Regular cardiac myocyte (primary cell): Measurements from ENCODE around the gene COPS2. TPM values are rescaled to one million over a fixed set of nuclear protein-coding genes. Genes with fewer than 3 reads are reported as not detected.

Experiments used
- total RNA-seq: library from RNA; depleted of rRNA; stranded (reverse); fragments of >200 nt; gene quantifications from 2 replicates; pipeline ENCODE4 v1.2.3, GENCODE V29; 2014

The COPS2 gene
- 60.0 and 95.6 TPM in 2 replicates for total RNA-seq

GRCh38 chr15:49155110-49155833 lies at the start of gene COPS2:
TSS of gene COPS2 (minus strand) at chr15:49155599. CDS start at chr15:49155578, 21 bp downstream.

DNA sequence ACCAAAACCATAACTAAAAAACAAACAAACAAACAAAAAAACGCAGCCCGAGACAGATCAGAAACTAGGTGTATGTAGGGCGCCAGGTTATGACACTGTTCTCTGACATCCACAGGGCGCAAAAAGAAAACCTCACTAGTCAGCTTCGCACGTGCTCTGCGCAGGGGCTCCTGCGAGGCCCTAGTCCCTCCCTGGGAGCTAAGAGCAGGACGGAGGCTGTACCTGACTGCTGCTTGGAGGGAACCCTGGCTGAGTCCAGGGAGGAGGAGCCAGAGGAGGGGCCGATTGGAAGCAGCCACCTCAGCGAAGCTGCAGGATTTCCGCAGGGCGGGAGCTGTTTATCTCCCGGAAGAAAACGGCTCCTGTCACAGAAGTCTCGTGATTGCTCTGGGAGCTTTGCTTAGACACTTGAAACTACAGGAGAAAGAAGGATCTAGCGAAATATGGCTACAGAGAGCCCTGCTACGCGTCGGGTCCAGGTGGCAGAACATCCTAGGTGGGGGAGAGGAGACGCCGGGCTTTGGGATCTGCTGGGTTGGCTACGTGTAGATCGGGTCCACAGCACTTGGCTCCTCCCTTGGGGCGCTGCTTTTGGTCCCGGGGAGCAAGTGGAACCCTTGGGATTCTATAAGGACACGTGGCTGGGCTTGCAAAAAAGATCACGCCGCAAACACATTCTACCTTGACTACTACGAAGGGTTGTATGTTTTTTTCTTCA lies 14.6 kb upstream of the COPS2 start, which contains the start of gene GALK2:
Gene GALK2, plus strand, starts transcription at position 368 of the 718 bp plus-strand sequence. Its CDS starts 76 bp downstream, at position 444.

Other genes starting within 250 kb of the COPS2 start
- 3.5 and 6.5 TPM in 2 replicates for gene SHC4, start 191.7 kb downstream of the COPS2 start, total RNA-seq
- 22.2 and 40.0 TPM in 2 replicates for gene SECISBP2L, start 109.2 kb downstream of the COPS2 start, total RNA-seq
- gene GALK2, start 14.6 kb upstream of the COPS2 start, total RNA-seq = 64.2 and 141 TPM in 2 replicates